Measurements from ENCODE around the gene TNFAIP3.
A peak's percentile ranks its signal among the peaks of the same experiment; 100 is the strongest.

The TNFAIP3 gene

GRCh38 chr6:137925141-137925698, 58.2 kb downstream of the TNFAIP3 start:
- ChIA-PET CTCF (interaction anchor here (0.6 kb wide), 1 partner anchor 221 kb away, joined by 3 read pairs; no protein-coding TSS in a partner anchor), POLR2A (no interaction called here)
- TF ChIP-seq TARDBP (IDR thresholded peaks at IDR 0.05), result no peak
- TF ChIP-seq SUZ12 (IDR thresholded peaks at IDR 0.05), result no peak
- TF ChIP-seq ZNF384 (IDR thresholded peaks at IDR 0.05), result no peak
- no peak for TF ChIP-seq PKNOX1 (IDR thresholded peaks at IDR 0.05)
- no peak for TF ChIP-seq FOXK2 (IDR thresholded peaks at IDR 0.05)
- no peak for TF ChIP-seq ELF4 (IDR thresholded peaks at IDR 0.05)
- no peak for TF ChIP-seq HDGF (IDR thresholded peaks at IDR 0.05; ENCODE audit: borderline replicate concordance)
- TF ChIP-seq L3MBTL2 (conservative IDR thresholded peaks at IDR 0.05), result no peak
- TF ChIP-seq LEF1 (IDR thresholded peaks at IDR 0.05; ENCODE audit: borderline replicate concordance), result no peak
- TF ChIP-seq BHLHE40 (IDR thresholded peaks at IDR 0.05; ENCODE audit: borderline replicate concordance), result no peak
- no peak for TF ChIP-seq SP1 (IDR thresholded peaks at IDR 0.05)
- no peak for TF ChIP-seq NFRKB (IDR thresholded peaks at IDR 0.05)
- no peak for DNase-seq (ENCODE audit: extremely low spot score)

- TF ChIP-seq HDGF (IDR thresholded peaks at IDR 0.05; ENCODE audit: borderline replicate concordance) (no peak), LEF1 (IDR thresholded peaks at IDR 0.05; ENCODE audit: borderline replicate concordance) (no peak), PKNOX1 (IDR thresholded peaks at IDR 0.05) (no peak), NFRKB (IDR thresholded peaks at IDR 0.05) (no peak), ZNF384 (IDR thresholded peaks at IDR 0.05) (no peak), CTBP1 (IDR thresholded peaks at IDR 0.05; ENCODE audit: borderline replicate concordance) (no peak), FOXA1 (IDR thresholded peaks at IDR 0.05) (no peak), FOXM1 (IDR thresholded peaks at IDR 0.05; ENCODE audit: borderline replicate concordance) (no peak), SUZ12 (IDR thresholded peaks at IDR 0.05) (no peak), ELF4 (IDR thresholded peaks at IDR 0.05) (no peak), FOXK2 (IDR thresholded peaks at IDR 0.05) (no peak), ARNT (IDR thresholded peaks at IDR 0.05) (no peak), L3MBTL2 (conservative IDR thresholded peaks at IDR 0.05) (no peak), TARDBP (IDR thresholded peaks at IDR 0.05) (no peak), BHLHE40 (IDR thresholded peaks at IDR 0.05; ENCODE audit: borderline replicate concordance) (no peak), SP1 (IDR thresholded peaks at IDR 0.05) (no peak)
- ChIA-PET CTCF (no interaction called here), POLR2A (no interaction called here)
- DNase-seq (ENCODE audit: extremely low spot score), result no peak
Measured at GRCh38 chr6:137926207-137926731, 59.2 kb downstream of the TNFAIP3 start.

- TF ChIP-seq TARDBP (IDR thresholded peaks at IDR 0.05) (no peak), FOXK2 (IDR thresholded peaks at IDR 0.05) (no peak), BHLHE40 (IDR thresholded peaks at IDR 0.05; ENCODE audit: borderline replicate concordance) (no peak), PKNOX1 (IDR thresholded peaks at IDR 0.05) (no peak), LEF1 (IDR thresholded peaks at IDR 0.05; ENCODE audit: borderline replicate concordance) (no peak), FOXM1 (IDR thresholded peaks at IDR 0.05; ENCODE audit: borderline replicate concordance) (no peak), L3MBTL2 (conservative IDR thresholded peaks at IDR 0.05) (no peak), NFRKB (IDR thresholded peaks at IDR 0.05) (no peak), CTBP1 (IDR thresholded peaks at IDR 0.05; ENCODE audit: borderline replicate concordance) (no peak), FOXA1 (IDR thresholded peaks at IDR 0.05) (no peak), ARNT (IDR thresholded peaks at IDR 0.05) (no peak), SUZ12 (IDR thresholded peaks at IDR 0.05) (no peak), SP1 (IDR thresholded peaks at IDR 0.05) (no peak), ELF4 (IDR thresholded peaks at IDR 0.05) (no peak), HDGF (IDR thresholded peaks at IDR 0.05; ENCODE audit: borderline replicate concordance) (no peak), ZNF384 (IDR thresholded peaks at IDR 0.05) (no peak)
- POLR2A ChIA-PET, result no interaction called here
- CTCF ChIA-PET, result interaction anchor here (0.6 kb wide), 1 partner anchor 27 kb away, joined by 3 read pairs; no protein-coding TSS in a partner anchor
- no peak for DNase-seq (ENCODE audit: extremely low spot score)
Measured at GRCh38 chr6:137926985-137927384, 59.9 kb downstream of the TNFAIP3 start.

GRCh38 chr6:137927777-137928218, 60.7 kb downstream of the TNFAIP3 start:
- CTCF ChIA-PET, result interaction anchor here (0.6 kb wide), 1 partner anchor 28 kb away, joined by 3 read pairs; no protein-coding TSS in a partner anchor
- no peak for TF ChIP-seq NFRKB (IDR thresholded peaks at IDR 0.05)
- 0 out of 2 replicates have a peak, but pooled peaks have one; percentile 20 for TF ChIP-seq L3MBTL2 (conservative IDR thresholded peaks at IDR 0.05)
- TF ChIP-seq TARDBP (IDR thresholded peaks at IDR 0.05), result no peak
- POLR2A ChIA-PET, result no interaction called here
- DNase-seq (ENCODE audit: extremely low spot score), result no peak

- ChIA-PET POLR2A (no interaction called here), CTCF (no interaction called here)
- no peak for DNase-seq (ENCODE audit: extremely low spot score)
- TF ChIP-seq ELF4 (IDR thresholded peaks at IDR 0.05) (no peak), NFRKB (IDR thresholded peaks at IDR 0.05) (no peak)
Measured at GRCh38 chr6:137928286-137928685, 61.2 kb downstream of the TNFAIP3 start.

GRCh38 chr6:137931849-137932465, 64.9 kb downstream of the TNFAIP3 start:
- TF ChIP-seq CTBP1 (IDR thresholded peaks at IDR 0.05; ENCODE audit: borderline replicate concordance), result no peak
- no peak for TF ChIP-seq ARNT (IDR thresholded peaks at IDR 0.05)
- no peak for TF ChIP-seq FOXK2 (IDR thresholded peaks at IDR 0.05)
- no peak for TF ChIP-seq LEF1 (IDR thresholded peaks at IDR 0.05; ENCODE audit: borderline replicate concordance)
- no peak for TF ChIP-seq TARDBP (IDR thresholded peaks at IDR 0.05)
- TF ChIP-seq FOXA1 (IDR thresholded peaks at IDR 0.05), result no peak
- TF ChIP-seq SUZ12 (IDR thresholded peaks at IDR 0.05), result no peak
- TF ChIP-seq SP1 (IDR thresholded peaks at IDR 0.05), result no peak
- no peak for TF ChIP-seq PKNOX1 (IDR thresholded peaks at IDR 0.05)
- no peak for TF ChIP-seq HDGF (IDR thresholded peaks at IDR 0.05; ENCODE audit: borderline replicate concordance)
- TF ChIP-seq ELF4 (IDR thresholded peaks at IDR 0.05), result no peak
- no peak for TF ChIP-seq FOXM1 (IDR thresholded peaks at IDR 0.05; ENCODE audit: borderline replicate concordance)
- TF ChIP-seq ZNF384 (IDR thresholded peaks at IDR 0.05), result no peak
- TF ChIP-seq BHLHE40 (IDR thresholded peaks at IDR 0.05; ENCODE audit: borderline replicate concordance), result no peak
- TF ChIP-seq NFRKB (IDR thresholded peaks at IDR 0.05), result no peak
- no peak for TF ChIP-seq L3MBTL2 (conservative IDR thresholded peaks at IDR 0.05)
- ChIA-PET POLR2A (no interaction called here), CTCF (interaction anchor here (1.0 kb wide), 1 partner anchor 12 kb away, joined by 4 read pairs; no protein-coding TSS in a partner anchor)
- no peak for DNase-seq (ENCODE audit: extremely low spot score)

All from HEK293T (cell line).